PC-3 (cell line): Measurements from ENCODE around the gene MSH4.

Source experiments
- CTCF ChIP-seq: fragments of 300-600 bp; sonication (generic); conservative IDR thresholded peaks from 2 replicates; pipeline ENCODE4 v1.5.1; 2017; ENCODE audit warnings: antibody characterized with exemption, low read depth, mild to moderate bottlenecking, low read length
- EZH2 ChIP-seq: fragments of 300-600 bp; sonication (generic); IDR thresholded peaks from one replicate; pipeline ENCODE4 v1.6.1; 2017; ENCODE audit warnings: antibody characterized with exemption, mild to moderate bottlenecking, low read length; ENCODE audit not compliant: unreplicated experiment
- EZH2phosphoT487 ChIP-seq: fragments of 300-600 bp; sonication (generic); IDR thresholded peaks from 2 replicates; pipeline ENCODE4 v1.6.1; 2018; ENCODE audit warnings: mild to moderate bottlenecking, antibody characterized with exemption, low read length, borderline replicate concordance

- TF ChIP-seq EZH2phosphoT487 (no peak), CTCF (peak; percentile 86), EZH2 (no peak)
Observed at GRCh38 chr1:75908717-75909152, 112.1 kb downstream of the MSH4 start.
